Testis (tissue), 3 donors: ENCODE data around the gene CDH13. TPM values are rescaled to one million over a fixed set of nuclear protein-coding genes. Genes with fewer than 3 reads are reported as not detected.

Experiments
- DNase-seq: peaks from one replicate; pipeline ENCODE4 v3.0.0-alpha.2; 2019
- H3K27ac ChIP-seq, 2 donors: fragments of 200-600 bp; sonication (generic); one replicate each; pipeline ENCODE4 v1.5.1; 2019
- H3K27me3 ChIP-seq: fragments of 200-600 bp; sonication (generic); one replicate; pipeline ENCODE4 v1.5.1; 2019
- H3K36me3 ChIP-seq: fragments of 200-600 bp; sonication (generic); one replicate; pipeline ENCODE4 v1.5.1; 2017; ENCODE audit warnings: low read depth; ENCODE audit errors: missing control alignments
- H3K4me1 ChIP-seq: fragments of 200-600 bp; sonication (generic); one replicate; pipeline ENCODE4 v1.5.1; 2019
- H3K4me3 ChIP-seq, 2 donors: fragments of 200-600 bp; sonication (generic); one replicate each; pipeline ENCODE4 v1.5.1; 2017 to 2019
- H3K9me3 ChIP-seq: fragments of 200-600 bp; sonication (generic); one replicate; pipeline ENCODE4 v1.5.1; 2017
- POLR2A ChIP-seq: fragments of 450-650 bp; IDR thresholded peaks from one replicate; pipeline ENCODE4 v1.6.1; 2017; ENCODE audit warnings: antibody characterized with exemption, mild to moderate bottlenecking, moderate library complexity
- WGBS, 2 donors: methylation state at CpG; one replicate each; pipeline ENCODE4 v1.1.5; 2018; 5-methylcytosine and 5-hydroxymethylcytosine counted together
- intact Hi-C: fragments of 100-400 bp; cut with DNase I; formaldehyde crosslinking; loops from one replicate; pipeline ENCODE4 v1.15.1; 2023; ENCODE audit warnings: low total_unique reads
- polyA plus RNA-seq: library from polyadenylated mRNA; stranded (reverse); fragments of 350-450 nt; fragmentation: Illumina TruSeq; extraction: RNeasy Lipid Tissue Mini Kit (QIAGEN cat#74804); gene quantifications from one replicate; pipeline ENCODE4 v1.2.3, GENCODE V29; 2014; ENCODE audit warnings: low read depth, low replicate concordance; ENCODE audit not compliant: insufficient read depth
- total RNA-seq, 2 donors: library from RNA; depleted of rRNA; stranded (reverse); fragments of >200 nt; gene quantifications; one replicate each; pipeline ENCODE4 v1.2.3, GENCODE V29; 2016
- TF ChIP-seq, protein P1 (sequence below), 3 experiments: fragments of 450-650 bp in 2 of 3; fragments of 200-600 bp in 1 of 3; sonication (generic) in 1 of 3; IDR thresholded peaks; one replicate each; pipeline ENCODE4 v1.5.1; 2016 to 2019; ENCODE audit warnings: antibody characterized with exemption in 3 of 3, mild to moderate bottlenecking in 2 of 3, moderate library complexity in 1 of 3

Gene CDH13
- total and polyA plus RNA-seq, 3 donors from 2014 or later: 1.2 to 11.1 (median 2.0) TPM

DNA sequence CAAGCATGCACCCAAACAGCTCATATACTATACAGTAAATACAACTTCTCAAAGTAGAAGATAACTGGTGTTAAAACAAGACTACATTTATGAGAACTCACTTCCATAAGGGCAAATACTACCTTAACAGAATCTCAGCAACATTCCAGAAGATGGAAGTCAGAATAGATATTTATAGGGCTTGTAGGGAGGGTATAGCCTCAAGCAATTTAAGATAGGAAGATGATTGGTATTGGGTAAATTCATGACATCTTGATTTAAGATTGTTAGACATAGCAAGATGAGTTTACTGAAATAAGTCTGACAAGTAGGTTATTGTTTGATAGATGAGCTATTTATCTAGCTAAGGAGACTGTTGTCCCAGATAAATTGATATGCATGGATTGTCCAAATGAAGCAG lies 250.2 kb downstream of the CDH13 start:
- no peak for TF ChIP-seq POLR2A
- TF ChIP-seq, protein P1, sequence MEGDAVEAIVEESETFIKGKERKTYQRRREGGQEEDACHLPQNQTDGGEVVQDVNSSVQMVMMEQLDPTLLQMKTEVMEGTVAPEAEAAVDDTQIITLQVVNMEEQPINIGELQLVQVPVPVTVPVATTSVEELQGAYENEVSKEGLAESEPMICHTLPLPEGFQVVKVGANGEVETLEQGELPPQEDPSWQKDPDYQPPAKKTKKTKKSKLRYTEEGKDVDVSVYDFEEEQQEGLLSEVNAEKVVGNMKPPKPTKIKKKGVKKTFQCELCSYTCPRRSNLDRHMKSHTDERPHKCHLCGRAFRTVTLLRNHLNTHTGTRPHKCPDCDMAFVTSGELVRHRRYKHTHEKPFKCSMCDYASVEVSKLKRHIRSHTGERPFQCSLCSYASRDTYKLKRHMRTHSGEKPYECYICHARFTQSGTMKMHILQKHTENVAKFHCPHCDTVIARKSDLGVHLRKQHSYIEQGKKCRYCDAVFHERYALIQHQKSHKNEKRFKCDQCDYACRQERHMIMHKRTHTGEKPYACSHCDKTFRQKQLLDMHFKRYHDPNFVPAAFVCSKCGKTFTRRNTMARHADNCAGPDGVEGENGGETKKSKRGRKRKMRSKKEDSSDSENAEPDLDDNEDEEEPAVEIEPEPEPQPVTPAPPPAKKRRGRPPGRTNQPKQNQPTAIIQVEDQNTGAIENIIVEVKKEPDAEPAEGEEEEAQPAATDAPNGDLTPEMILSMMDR (IDR thresholded peaks at IDR 0.05): no peak
- no peak for DNase-seq
- no peak overlapping the region for H3K4me3 ChIP-seq
- intact Hi-C loops: no loop called here
- H3K27ac ChIP-seq: no peak overlapping the region
- H3K9me3 ChIP-seq: no peaks in the 10 kb centered on the region
- no peaks in the 10 kb centered on the region for H3K4me1 ChIP-seq
- no peaks in the 10 kb centered on the region for H3K36me3 ChIP-seq
- H3K27me3 ChIP-seq: no peaks in the 10 kb centered on the region

DNA sequence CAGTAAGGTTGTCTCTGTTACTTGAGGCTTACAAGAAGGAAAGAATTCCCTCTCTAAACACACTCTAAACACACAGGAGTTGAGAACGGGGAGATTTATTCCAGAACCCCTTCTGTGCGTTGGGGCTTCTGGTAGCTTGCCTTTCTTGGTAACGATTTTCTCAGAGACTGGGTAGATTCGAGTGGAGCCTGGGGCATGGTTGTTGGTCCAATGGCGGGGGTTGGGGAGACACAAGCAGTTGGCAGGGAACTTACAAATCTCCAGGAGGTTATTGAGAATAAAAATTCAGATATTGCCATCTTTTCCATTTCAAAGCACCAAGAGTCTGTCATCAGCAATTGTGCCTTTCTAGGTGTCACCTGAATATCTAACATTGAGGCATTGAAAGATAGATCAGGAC lies 251.7 kb downstream of the CDH13 start:
- WGBS, 2 donors: 78 to 90% methylated on average over 5 of the region's 5 CpGs
- no peak for DNase-seq
- H3K4me3 ChIP-seq: no peak overlapping the region
- H3K27me3 ChIP-seq: no peaks in the 10 kb centered on the region
- no peaks in the 10 kb centered on the region for H3K36me3 ChIP-seq
- no peak overlapping the region for H3K27ac ChIP-seq
- intact Hi-C loops: no loop called here
- no peaks in the 10 kb centered on the region for H3K9me3 ChIP-seq
- H3K4me1 ChIP-seq: no peaks in the 10 kb centered on the region
- TF ChIP-seq POLR2A: no peak
- TF ChIP-seq, protein P1 (IDR thresholded peaks at IDR 0.05): no peak

DNA sequence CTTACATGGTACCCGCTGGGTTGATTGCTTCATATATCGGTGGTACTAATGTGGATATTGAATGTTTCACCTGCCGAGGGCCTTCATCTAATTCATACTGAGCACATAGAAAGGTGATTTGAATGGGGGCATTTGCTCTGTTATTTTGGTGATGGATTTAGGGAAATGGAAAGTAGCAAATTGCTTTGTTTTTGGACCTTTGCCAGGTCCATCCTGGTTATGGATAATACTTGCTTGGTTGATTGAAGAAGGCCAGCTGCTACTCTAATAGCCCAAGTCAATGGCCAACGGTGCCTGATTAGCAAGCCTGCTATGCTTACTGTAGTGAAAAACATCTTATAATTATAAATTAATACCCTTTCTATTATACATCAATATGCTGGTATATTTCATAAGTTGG lies 253.6 kb downstream of the CDH13 start:
- Histone ChIP-seq H3K27me3 (no peaks in the 10 kb centered on the region), H3K9me3 (no peaks in the 10 kb centered on the region), H3K36me3 (no peaks in the 10 kb centered on the region), H3K4me3 (no peak overlapping the region), H3K27ac (no peak overlapping the region), H3K4me1 (no peaks in the 10 kb centered on the region)
- no peak for DNase-seq
- 78 to 90% methylated on average over 4 of the region's 4 CpGs for WGBS, 2 donors
- intact Hi-C loops: no loop called here
- TF ChIP-seq POLR2A: no peak
- TF ChIP-seq, protein P1 (IDR thresholded peaks at IDR 0.05): no peak

DNA sequence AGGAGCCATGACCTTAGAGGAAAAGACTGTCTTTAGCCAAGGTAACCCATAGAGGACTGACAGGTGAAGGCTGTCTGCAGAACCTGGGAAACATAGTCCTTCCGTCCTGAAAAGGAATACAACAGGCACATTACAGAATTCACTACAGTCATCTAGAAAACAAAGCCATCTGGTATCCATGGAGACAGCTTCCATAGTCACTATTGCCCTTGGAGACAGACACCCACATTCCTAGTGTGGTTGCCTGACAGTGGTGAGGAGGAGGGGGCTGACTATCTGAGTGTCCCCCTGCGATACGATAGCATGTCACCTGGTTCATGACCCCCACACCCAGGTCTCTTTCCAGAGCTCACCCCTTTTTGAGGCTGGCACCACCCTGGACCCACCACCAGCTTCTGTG lies 254.7 kb downstream of the CDH13 start:
- H3K4me1 ChIP-seq: no peaks in the 10 kb centered on the region
- DNase-seq: no peak
- no peaks in the 10 kb centered on the region for H3K36me3 ChIP-seq
- H3K27ac ChIP-seq: no peak overlapping the region
- intact Hi-C loops: no loop called here
- H3K27me3 ChIP-seq: no peaks in the 10 kb centered on the region
- no peak for TF ChIP-seq POLR2A
- TF ChIP-seq, protein P1 (IDR thresholded peaks at IDR 0.05): no peak
- H3K4me3 ChIP-seq: no peak overlapping the region
- WGBS, 2 donors: 84 to 95% methylated on average over 3 of the region's 3 CpGs
- H3K9me3 ChIP-seq: no peaks in the 10 kb centered on the region

DNA sequence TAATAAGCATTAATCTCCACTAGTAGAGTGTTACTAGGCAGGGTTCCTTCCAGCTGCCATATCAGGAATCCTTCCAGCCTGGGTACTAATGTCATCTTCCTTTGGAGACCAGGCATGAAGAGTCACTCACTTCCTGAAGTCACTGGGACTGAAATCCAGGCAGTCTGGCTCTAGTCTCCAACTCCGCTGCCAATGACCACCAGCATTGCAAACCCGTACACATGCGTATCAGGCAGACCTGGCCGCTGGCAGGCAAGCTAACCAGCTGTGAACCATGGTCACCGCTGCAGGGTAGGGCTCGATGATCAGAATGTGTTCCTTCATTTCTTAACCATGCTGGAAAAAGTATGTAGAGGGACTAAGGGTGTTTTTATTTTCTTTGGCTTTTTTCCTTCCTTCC lies 255.5 kb downstream of the CDH13 start:
- H3K4me3 ChIP-seq: no peak overlapping the region
- H3K27ac ChIP-seq: no peak overlapping the region
- WGBS, 2 donors: 63 to 78% methylated on average over 6 of the region's 6 CpGs
- intact Hi-C loops: no loop called here
- no peaks in the 10 kb centered on the region for H3K36me3 ChIP-seq
- no peaks in the 10 kb centered on the region for H3K9me3 ChIP-seq
- no peak for TF ChIP-seq POLR2A
- TF ChIP-seq, protein P1 (IDR thresholded peaks at IDR 0.05): no peak
- H3K4me1 ChIP-seq: no peaks in the 10 kb centered on the region
- DNase-seq: no peak
- no peaks in the 10 kb centered on the region for H3K27me3 ChIP-seq
